Measurements from ENCODE around the gene MMP24. TPM values are rescaled to one million over a fixed set of nuclear protein-coding genes. Genes with fewer than 3 reads are reported as not detected.
A peak's percentile ranks its signal among the peaks of the same experiment; 100 is the strongest.

MMP24 gene
- total and polyA plus RNA-seq, 2 of the 13 experiments (the other 11 are each of a cell fraction or from before 2014, with no cell fraction given), result 0.29 to 0.35 TPM

- TF ChIP-seq ZNF142 (CRISPR knock-in tag; IDR thresholded peaks at IDR 0.05) (no peak), SRSF1 (optimal IDR thresholded peaks at IDR 0.05; ENCODE audit: low read depth, low read length) (no peak), ZNF124 (CRISPR knock-in tag; IDR thresholded peaks at IDR 0.05) (no peak; the same call in 1 of the 2 replicates), ZFP41 (CRISPR knock-in tag; IDR thresholded peaks at IDR 0.05; ENCODE audit: borderline replicate concordance) (no peak), ZNF276 (CRISPR knock-in tag; IDR thresholded peaks at IDR 0.05; ENCODE audit: low read depth) (no peak), HOXA3 (CRISPR knock-in tag; IDR thresholded peaks at IDR 0.05) (peak; percentile 60), ZNF362 (CRISPR knock-in tag; IDR thresholded peaks at IDR 0.05; ENCODE audit: borderline replicate concordance) (no peak), ZNF703 (CRISPR knock-in tag; IDR thresholded peaks at IDR 0.05; ENCODE audit: borderline replicate concordance) (no peak), SKIL (CRISPR knock-in tag; IDR thresholded peaks at IDR 0.05; ENCODE audit: borderline replicate concordance) (peak; percentile 44), ZFP90 (CRISPR knock-in tag; IDR thresholded peaks at IDR 0.05; ENCODE audit: borderline replicate concordance) (no peak), FOXK2 (IDR thresholded peaks at IDR 0.05) (no peak), ZBTB38 (CRISPR knock-in tag; IDR thresholded peaks at IDR 0.05) (no peak; the same call in none of the 2 replicates), HNF4G (IDR thresholded peaks at IDR 0.05; ENCODE audit: borderline replicate concordance, low read depth, low read length) (no peak; the same call in 1 of the 2 replicates), HNF4G (CRISPR knock-in tag; IDR thresholded peaks at IDR 0.05; ENCODE audit: borderline replicate concordance, low read depth) (no peak; the same call in 1 of the 2 replicates)
Observed at GRCh38 chr20:35286077-35286898, 59.8 kb downstream of the MMP24 start (continued).

Data from HepG2 (cell line).